Measurements from ENCODE around the gene HEATR5B.

Gene HEATR5B

DNA sequence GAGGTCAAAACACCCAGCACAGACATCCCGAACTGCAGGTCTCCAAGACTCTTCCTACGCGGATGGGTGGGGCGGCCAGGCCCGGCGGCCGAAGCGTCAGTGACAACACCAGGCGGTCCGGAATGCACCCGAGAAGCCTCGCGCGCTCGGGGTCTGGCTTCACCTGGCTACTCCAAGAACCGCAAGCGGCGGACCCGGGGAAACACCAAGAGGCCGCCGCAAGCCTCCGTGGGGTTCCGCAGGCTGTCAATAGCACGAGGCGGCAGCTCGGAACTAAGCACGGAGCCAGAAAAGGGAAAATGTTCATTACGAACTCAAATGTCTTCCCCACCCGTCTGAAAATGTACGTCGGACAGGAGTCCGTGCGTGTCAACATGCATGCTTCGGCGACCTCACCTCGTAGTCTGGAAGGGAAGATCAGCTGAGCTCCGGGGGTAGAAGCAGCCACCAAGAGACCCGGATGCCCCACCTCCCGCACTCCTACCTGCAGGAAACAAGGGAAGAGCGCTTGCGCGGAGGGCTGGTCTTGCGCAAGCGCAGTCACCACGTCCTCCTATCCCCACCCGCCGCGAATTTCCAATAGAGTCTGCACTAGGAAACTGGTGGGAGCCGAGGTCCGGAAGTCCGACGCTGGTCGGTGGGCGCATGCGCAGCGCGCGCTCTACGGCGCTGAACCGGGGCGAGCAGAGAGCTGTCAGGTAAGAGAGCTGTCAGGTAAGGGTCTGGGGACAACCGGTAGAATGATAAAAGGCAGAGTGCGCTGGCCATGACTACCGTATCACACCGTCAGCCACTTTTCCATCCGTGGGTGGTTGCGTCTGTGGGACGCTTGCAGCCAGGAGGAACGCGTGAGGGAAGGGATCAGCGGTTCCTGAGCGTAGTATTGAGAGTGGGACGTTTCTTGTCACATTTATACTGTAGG is at the start of gene HEATR5B, which contains the start of gene GPATCH11:
Gene HEATR5B (minus strand): TSS at position 500 of the 922 bp plus-strand sequence. CDS start 958 bp downstream, outside the sequence.
Gene GPATCH11 (plus strand): TSS at position 646 of the 922 bp plus-strand sequence. CDS start 3,864 bp downstream, outside the sequence.
- peak; percentile 93 for DNase-seq

DNA sequence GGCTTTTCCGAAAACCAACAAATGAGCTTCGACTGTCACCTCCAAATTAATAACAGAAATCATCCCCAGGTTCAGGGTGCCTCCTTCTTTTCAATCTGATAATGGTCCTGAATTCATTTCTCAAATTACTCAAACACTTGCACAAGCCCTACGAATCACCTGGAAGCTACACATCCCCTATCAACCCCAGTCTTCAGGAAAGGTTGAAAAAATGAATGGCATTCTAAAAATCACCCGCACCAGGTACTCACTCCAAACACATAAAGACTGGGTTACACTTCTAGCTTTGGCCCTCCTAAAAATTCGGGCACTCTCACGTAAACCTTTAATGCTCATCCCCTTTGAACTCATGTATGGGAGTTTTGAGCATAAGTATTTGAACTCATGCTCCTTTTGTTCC is 48.7 kb upstream of the HEATR5B start:
- DNase-seq = no peak

DNA sequence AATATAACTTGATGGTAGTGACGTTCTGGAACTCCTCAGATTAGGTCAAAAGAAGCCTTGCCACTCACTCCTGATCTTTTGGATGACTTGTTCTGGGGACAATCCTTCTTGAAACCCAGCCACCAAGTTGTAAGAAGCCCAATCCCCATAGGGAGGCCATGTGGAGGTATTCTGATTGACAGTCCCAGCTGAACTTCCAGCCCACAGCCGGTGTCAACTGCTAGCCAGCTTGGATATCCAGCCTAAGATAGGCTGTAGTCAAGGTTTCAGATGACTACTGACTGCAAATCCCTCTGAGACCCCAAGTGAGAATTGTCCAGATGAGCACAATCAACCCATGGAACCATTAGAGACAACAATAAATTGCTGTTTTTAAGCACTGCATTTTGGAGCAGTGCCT is 41.2 kb upstream of the HEATR5B start:
- DNase-seq = no peak

DNA sequence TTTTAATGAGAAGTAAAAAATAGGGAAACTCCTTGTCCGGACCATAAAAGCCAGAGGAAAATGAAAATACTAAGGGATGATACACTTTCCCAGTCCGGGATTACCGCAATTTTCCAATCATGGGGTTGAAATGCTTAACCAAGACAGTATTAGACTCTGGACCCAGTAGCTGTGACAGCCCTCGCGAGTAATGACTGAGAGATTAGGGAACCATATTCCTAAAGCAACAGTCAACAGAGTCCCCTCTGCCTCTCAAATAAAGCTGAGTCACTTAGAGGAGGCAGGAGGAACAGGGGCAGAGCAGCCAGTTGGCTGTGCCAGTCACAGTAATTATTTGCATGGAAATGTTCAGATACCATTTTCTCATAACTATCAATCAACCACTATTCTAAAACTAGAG is 35.0 kb upstream of the HEATR5B start:
- no peak for DNase-seq

DNA sequence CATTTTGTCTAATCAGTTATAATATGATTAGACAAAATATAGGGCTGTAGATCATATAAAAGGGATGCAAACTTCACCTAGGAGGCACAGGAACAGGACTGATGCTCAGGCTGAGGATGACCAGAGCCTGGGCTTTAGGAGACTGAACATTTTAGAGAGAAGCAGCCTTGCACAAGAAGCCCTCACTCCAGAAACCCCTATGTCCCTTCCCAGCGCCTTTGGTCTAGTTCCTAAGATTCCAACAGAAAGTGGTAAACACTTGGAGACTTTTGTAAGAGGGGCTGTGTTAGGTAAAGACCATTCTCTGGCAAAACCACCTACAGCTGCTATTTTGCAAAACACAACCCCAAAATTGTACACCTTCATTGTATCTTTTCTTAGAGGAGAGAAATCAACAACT is 33.4 kb upstream of the HEATR5B start:
- no peak for DNase-seq

DNA sequence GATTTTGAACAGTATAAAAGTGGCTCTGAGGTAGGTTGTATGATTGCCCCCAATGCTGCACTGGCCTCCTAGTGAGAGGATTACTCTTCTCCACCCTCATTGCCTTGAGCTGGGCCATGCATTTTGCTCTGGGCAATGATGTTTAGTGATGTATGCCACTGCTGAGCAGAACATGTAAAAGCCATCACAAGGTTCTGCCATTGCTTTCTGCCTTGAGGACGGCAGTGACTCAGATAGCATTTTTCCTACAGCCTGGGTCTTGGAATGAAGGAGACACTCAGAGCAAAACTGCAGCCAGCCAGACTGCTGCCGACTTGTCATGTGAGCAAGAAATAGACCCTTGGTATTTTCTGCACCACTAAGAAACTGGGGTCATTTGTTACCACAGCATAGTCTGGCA is 27.8 kb upstream of the HEATR5B start:
- DNase-seq = no peak

DNA sequence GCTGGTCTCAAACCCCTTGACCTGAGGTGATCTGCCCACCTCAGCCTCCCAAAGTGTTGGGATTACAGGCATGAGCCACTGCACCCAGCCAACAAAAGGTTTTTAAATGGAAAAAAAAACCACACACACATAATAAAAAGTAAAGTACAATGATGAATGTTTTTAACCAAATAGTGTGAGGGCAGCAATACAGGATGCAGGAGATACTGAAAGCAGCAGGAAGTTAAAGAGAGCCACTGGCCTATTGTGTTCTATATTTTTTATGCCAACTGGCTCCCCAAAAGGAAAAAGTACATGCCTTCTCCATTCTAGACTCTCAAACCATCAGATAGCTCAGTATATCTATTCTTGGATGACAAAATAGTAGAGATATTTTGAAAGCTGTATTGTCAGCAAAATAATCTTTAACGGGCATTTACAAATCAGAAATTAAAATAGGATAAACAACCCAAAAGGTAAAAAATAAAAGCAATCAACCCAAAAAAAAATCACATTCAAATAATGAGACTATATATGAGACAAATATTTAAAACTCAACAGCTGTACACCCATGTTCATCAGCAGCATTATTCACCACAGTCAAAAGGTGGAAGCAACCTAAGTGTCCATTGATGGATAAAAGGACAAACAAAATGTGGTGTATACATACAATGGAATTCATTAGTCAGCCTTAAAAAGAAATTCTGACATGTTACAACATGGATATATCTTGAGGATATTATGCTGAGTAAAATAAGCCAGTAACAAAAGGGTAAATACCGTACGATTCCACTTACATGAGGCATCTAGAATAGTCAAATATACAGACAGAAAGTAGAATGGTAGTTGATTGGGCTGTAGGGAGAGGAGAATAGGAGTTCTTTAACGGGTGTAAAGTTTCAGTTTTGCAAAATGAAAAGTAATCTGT is 26.4 kb upstream of the HEATR5B start:
- DNase-seq = no peak

DNA sequence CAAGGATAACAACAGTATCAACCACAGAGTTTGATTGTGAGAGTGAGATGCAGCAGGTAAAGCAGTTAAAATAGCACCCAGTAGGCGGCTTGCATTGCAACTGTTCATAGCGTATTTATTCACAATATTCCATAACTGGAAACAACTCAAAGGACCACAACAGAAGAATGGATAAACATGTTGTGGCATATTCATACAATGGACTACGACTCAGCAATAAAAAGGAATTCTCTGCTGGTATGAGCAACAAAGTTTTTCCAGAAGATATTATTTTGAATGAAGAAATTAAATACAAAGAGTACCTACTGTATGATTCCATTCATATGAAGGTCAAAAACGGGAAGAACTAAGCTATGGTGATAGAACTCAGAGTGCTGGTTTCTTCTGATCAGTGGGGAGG is 25.4 kb upstream of the HEATR5B start:
- no peak for DNase-seq

DNA sequence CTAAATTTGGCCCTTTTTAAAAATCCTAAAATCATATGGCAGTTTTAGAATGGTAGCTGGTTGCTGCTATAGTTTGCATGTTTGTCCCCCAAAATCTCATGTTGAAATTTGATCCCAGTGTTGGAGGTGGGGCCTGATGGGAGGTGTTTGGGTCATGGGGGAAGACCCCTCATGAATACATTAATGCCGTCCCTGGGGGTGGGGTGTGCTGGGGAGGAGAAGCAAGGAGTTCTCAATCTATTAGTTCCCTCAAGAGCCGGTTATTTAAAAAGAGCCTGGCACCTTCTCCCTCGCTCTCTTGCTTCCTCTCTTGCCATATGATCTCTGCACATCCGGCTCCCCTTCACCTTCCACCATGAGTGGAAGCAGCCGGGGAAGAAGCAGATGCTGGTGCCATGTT is 21.0 kb upstream of the HEATR5B start:
- DNase-seq = no peak

DNA sequence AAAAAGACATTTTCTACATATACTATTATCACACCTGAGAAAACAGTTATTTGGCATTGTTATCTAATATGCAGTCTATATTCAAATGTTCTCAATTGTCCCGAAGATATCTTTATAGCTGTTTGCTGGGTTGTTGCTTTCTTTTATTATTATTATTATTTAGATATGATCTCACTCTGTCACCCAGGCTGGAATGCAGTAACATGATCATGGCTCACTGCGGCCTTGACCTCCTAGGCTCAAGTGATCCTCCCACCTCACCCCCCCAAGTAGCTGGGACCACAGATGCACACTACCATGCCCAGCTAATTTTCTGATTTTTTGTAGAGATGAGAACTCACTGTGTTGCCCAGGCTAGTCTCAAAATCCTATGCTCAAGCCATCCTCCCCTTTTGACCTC is 20.0 kb upstream of the HEATR5B start:
- no peak for DNase-seq

DNA sequence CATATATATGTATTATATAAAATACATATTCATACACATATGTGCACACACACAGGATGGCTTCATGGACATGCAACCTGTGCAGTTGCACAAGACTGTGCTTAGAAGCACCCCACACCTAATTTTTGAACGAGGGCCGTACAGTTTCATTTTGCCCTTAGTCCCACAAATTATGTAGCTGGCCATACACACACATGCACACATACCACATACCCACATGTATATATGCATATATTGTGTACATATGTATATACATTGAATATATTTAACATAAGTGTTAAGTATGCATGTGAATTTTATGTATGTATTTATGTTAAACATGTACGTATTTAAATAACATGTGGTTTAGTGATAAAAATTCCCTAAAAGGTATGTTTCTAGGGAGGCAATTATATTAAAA is 18.4 kb upstream of the HEATR5B start:
- DNase-seq = no peak

DNA sequence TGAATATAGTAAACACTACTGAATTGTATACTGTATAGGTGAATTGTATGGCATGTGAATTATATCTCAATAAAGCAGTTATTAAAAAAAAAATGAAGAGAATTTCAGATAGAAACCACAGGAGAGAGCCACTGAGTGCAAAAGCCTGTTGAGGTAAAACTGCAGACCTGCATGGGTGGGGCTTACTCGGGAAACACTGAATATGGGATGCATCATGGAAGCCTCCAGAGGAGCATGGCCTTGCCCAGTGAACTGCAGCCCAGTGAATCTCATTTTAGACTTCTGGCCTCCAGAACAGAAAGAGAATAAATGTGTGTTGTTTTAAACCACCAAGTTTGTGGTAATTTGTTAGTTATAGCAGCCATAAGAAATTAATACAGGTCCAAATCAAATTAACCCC is 15.9 kb upstream of the HEATR5B start:
- no peak for DNase-seq

DNA sequence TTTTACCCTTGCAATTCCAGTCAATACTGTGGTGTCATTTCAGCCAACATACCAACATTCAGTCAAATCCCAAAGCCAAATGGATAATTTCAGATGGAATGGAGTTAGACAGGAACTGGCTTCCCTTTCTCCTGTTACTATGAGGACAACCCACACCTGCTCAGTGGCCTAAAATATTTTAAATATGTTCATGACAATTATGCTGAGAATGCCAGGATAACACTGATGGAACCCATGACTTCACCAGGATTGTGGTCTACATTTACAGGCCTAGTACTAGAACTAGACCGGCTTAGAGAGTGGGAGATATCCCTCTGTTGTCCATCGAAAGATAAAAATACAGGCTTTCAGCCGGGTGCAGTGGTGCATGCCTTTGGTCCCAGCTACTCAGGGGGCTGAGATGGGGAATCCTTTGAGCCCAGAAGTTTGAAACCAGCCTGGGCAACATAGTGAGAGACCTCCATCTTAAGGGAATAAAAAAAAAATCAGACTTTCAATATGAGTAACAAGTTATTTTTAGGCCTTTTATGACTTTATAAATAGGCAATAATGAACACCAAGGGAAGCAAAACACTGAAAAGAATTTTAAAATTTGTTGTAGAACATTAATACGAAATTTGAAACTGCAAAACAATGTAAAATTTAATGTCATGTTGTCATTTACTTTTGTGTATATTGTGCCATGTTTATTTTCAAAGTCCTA is 14.4 kb upstream of the HEATR5B start:
- DNase-seq = no peak

DNA sequence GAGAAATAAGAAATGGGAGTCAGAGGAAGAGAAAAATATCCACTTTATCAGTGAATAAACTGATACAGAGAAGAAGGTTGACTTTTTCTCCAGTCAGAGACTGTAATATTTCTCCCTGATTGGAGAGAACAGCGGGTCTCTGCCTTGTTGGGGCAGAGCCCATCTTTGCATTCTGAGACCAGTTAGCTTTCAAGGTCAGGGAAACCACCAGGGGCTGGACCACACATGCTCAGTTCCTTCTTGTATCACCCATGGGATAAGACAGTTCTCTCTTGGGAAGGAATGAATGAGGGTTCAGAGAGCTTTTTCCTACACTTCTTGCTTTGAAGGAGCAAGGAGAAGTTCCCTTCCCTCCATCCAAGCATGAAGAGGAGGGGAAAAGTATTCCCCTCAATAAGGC is 12.4 kb upstream of the HEATR5B start:
- no peak for DNase-seq

DNA sequence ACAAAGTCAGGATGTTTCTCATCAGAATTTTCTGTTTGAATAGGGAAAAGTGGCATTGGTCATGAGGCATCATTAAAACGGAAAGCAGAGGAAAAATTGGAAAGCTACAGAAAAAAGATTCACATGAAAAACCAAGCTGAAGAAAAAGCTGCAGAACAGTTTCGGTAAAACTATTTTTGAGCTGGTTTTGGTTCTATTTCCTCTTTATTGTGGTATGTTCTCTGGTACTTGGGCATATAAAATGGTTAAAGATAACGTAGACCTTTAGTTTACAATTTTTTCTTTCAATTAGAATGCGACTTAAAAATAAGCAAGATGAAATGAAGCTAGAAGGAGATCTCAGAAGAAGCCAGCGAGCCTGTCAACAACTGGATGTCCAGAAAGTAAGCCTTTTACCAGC is 7.7 kb upstream of the HEATR5B start:
- DNase-seq = no peak

DNA sequence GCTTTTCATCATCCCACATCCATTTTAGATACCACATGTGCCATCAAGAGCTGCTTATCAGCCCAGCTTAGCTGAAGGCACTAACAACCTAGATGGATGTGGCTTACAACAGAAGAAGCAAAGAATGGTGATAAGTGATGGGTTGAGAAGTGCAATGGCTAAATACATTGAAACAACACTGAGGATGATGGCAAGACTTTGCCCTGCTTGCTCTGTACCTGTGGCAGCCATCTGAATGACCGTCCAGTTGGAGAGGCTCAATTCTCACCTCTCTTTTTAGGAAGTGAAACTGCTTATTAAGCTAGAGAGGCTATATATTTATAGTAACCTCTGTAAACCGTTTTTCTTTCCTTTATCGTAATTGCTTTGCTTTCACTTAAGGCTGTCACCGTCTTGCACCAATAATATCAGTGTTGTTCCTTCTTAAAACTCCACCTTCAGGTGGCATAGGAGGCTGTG is 5.9 kb upstream of the HEATR5B start:
- DNase-seq = no peak

DNA sequence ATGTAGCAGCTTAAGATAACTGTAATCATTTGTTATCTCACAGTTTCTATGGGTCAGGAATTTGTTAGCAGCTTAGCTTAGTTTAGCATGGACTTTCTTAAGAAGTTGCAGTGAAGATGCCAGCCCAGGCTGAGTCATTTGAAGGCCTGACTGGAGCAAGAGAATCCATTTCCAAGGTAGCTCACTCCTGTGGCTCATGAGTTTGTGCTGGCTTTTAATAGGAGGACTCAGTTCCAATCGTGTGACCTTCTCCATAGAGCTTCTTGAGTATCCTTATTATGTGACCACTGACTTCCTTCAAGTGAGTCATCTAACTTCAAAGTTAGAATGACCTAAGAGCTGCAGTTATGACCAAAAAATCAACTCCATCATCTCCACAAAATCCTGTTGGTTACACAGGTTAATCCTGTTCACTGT is 1.6 kb upstream of the HEATR5B start:
- DNase-seq = no peak

DNA sequence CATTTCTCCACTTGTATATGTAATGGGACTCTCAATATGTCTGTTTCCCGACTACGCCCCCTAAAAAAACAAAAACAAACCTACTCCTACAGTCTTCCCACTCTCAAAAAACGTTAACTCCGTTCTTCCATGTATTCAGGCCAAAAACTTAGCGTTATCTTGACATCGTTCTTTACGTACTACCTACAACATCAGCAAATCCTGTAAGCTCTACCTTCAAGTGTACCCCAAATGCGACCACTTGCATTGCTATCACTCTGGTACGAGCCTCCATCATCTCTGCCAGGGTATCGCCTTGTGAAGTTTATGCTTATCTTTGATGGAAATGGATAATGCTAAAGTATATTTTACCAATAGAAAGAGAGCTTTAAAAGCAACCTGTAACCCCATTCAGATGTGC is 625 bp upstream of the HEATR5B start:
- DNase-seq = no peak

DNA sequence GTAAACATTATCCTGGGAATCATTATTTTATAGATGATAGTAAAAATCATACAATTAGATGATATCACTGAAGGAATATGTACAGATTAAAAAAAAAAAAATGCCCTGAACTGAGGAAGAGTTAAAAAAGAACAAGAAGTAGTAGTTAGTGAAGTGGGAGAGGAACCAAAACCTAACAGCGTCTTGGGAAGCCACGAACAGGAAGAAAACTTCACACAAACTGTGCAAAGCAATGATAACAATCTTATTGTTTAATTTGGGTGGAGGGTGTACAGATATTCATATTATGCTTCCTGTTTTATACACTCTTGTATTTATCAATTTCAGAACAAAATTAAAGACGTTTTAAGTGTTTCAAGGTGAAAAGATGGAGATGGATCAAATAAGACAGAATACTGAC is 3.5 kb downstream of the HEATR5B start:
- no peak for DNase-seq

DNA sequence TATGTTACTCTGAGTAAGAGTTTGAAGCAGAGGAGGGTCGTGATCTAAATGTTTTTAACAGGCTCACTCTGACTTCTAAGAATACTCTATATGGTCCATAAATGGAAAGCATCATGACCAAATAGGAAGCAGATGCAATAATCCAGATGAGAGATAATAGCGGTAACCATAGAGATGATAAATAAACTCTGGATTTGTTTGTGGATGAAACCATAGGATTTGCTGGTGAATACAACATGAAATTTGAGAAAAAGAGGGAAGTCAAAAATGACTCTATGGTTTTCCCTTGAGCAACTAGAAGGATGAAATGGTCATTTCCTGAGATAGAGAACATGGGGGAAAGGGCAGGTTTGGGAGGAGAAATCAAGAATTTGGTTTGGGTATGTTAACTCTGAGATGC is 3.9 kb downstream of the HEATR5B start:
- DNase-seq = no peak

DNA sequence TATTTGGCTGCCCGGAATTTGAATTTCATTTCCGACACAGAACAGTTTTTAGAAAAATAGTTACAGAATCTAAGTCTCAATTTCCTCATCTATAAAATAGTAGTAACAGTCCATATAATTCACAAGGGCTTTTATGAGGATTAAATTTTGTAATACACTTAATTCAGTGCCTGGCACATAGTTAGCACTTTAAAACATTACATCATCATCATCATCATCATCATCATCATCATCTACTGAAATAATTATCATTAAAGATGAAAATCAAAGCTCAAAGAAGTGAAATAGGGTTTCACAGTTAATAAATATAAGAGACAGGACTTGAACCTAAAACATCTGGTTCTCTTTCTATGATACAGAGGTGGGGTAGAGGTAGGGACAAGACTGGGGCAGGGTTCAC is 13.2 kb downstream of the HEATR5B start:
- DNase-seq = no peak

DNA sequence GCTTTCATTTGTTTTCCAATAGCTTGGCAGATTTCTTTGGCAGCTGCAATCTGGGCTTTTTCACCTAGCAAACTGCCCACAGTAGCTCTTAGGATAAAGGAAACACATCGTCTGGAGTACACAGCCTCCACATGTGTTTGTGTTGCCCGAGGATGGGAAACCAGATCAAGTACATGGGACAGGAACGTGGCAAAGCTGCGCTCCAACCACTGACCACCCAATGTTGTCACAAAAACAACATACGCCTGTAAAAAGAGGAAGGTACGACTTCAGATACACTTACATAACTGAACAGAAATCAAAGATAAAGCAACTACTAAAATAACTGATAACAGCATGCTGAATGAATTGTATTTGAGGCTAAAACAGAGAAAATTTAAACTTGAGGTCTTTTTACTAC is 15.5 kb downstream of the HEATR5B start:
- no peak for DNase-seq

DNA sequence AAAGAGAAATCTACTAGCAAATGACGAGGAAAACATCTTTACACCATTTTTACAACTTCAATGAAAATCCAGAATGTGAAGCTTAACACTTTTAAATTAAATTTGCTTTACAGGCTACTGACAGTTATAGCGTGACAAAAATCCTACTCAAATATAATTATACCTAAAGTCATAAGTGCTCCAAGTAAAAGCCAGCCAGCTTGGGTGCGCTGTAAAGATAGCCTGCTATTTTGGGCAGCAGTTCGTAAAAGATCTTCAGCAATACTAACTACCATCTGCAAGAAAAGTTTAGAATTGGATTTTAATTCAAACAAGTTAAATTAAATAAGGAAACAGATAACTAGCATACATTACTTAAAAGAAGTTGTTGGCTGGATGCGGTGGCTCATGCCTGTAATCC is 22.4 kb downstream of the HEATR5B start:
- DNase-seq = no peak

All from COR-L47 (cell line).